Activated T-cell treated with anti-CD3 and anti-CD28 coated beads for 4 hours (primary cell): ENCODE data around the gene YPEL2.
"Not testable (repeated sequence)": the region's sequence is repeated elsewhere in the genome, so short reads cannot be mapped to it uniquely, and the experiment has no call there.

Experiments
- DNase-seq: peaks from one replicate; pipeline ENCODE4 v3.0.0-alpha.2; 2020

YPEL2 gene, protein sequence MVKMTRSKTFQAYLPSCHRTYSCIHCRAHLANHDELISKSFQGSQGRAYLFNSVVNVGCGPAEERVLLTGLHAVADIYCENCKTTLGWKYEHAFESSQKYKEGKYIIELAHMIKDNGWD

DNA sequence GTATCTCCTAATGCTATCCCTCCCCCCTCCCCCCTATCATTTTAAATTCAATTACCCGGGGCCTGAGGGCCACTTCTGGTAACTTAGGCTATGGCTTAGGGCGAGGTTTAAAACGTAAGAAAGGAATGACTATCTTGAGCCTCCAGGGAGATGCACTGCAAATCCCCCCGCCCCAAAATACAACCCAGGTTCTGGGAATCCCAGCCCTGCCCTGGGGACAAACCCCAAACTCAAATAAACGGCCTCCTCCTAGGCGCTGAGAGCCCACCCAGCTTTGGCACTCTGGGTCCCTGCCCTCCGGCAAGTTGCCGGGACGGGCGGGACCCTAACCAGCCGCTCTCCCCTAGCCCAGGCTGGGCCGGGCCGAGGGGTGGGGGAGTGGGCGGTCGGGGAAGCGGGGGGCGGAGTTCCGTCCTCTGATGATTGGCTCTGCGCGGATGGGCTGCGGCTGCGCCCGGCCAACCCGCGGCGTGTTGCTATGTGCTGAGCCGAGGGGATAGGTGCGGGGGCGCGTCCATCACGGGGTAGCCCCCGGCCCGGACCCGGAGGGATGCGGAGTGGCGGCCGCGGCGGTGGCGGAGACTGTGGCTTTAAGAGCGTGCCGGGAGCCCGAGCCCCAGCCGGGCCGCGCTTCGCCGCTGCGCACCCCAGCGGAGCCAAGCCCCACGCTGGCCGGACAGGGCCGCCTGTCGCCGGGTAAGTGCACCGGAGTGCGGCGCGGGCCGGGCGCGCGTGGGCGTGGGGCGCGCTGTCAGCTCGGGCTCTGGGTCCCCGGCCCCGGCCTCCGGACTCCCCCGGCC lies at the start of gene YPEL2:
TSS of gene YPEL2 (plus strand) at position 527 of the 800 bp plus-strand sequence. CDS start 21,755 bp downstream, outside the sequence.
- DNase-seq: peak; percentile 75

DNA sequence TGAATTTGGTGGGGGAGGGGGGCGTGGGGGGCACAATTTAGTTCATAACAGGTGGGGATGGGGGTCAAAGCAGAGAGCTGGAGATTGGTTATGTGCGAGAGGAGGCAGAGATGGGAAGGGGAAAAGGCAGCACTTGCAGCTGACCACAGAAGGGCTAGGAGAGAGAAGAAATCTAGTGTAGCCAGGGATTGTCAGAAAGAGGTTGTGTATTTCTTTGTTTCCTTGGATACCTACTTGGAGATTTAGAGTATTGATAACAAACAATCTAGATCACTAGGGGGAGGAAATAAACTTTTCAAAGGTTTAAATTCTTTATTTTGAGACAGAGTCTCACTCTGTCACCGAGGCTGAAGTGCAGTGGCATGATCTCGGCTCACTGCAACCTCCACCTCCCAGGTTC lies 47.1 kb upstream of the YPEL2 start:
- no peak for DNase-seq

DNA sequence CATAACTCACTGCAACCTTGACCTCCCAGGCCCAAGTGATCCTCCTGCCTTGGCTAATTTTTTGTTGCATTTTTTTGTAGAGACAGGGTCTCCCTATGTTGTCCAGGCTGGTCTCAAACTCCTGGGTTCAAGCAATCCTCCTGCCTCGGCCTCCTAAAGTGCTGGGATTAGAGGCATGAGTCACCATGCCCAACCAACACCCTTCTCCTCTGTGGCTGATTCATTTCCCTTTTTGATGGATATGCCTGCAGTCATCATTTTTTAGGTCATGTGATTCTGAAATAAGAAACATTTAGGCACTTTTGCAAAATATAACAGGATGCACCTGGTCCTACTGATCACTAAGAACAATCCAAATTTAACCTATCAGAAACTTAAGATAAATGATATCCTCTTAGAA lies 44.0 kb upstream of the YPEL2 start:
- DNase-seq: no peak

DNA sequence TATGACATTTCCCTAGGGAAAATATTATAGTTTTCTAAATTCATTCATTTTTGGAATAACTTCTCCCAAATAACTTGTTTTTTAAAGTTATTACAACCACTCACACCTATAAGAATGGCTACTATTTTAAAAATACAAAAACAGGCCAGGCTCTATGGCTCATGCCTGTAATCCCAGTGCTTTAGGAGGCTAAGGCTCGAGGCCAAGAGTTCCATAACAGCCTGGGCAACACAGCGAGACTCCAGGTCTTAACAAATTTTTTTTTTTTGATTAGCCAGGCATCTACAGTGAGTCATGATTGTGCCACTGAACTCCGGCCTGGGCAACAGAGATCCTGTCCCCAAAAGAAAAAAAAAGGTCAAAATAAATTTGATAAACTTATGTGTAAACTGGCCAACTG lies 43.6 kb upstream of the YPEL2 start:
- DNase-seq: no peak

DNA sequence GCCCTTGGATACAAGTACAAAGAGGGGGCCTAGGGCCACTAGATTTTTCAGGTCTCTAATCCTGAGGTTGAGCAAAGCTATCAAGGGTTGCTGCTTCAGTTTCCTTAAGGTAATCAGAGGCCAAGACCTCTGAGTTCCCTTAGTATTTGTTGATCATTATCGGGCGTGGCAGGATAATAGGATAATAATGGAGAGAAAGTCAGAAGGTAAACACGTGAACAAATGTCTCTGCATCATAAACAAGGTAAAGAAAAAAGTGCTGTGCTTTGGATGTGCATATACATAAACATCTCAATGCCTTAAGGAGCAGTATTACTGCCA lies 41.5 kb upstream of the YPEL2 start:
- DNase-seq: no peak

DNA sequence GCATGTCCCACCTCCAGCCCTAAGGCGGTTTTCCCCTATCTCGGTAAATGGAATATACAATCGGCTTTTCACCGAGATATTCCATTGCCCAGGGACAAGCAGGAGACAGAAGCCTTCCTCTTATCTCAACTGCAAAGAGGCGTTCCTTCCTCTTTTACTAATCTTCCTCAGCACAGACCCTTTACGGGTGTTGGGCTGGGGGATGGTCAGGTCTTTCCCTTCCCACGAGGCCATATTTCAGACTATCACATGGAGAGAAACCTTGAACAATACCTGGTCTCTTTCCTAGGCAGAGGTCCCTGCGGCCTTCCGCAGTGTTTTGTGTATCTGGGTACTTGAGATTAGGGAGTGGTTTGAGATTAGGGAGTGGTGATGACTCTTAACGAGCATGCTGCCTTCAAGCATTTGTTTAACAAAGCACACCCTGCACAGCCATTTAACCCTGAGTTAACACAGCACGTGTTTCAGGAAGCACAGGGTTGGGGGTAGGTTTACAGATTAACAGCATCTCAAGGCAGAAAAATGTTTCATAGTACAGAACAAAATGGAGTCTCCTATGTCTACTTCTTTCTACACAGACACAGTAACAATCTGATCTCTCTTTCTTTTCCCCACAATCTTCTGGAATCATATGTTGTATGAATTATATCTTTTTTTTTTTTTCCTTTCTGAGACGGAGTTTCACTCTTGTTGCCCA lies 41.0 kb upstream of the YPEL2 start:
- not testable (repeated sequence) for DNase-seq

DNA sequence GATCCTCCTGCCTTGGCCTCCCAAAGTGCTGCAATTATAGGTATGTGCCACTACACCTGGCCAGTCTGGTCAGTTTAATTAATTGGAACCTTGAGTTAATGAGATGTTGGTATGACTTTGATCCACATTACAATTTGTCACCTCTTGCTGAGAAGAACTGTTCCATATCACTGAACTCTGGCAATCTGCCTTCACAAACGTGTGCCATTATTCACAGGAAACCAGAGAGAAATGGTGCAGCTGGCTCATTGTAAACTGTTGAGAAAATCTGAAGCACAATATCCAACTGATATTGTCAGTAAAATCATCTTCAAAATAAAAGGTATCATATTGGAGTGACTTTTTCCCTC lies 39.3 kb upstream of the YPEL2 start:
- DNase-seq: no peak

DNA sequence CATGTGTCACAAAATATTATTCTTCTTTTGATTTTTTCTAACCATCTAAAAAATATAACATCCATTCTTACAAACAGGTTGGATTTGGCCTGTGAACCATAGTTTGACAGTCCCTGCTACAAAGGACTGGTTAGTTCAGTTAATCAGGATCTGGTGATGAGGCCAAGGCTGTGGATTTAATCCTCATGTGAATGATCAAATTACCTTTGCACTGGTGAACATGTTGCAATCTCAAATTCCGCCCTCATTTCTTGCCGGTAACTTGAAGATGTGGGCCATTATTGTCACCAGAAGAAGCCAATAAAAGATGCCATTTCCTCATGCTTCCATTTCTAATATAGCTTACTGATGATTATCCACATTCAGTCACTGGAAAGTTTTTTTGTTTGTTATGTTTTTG lies 35.3 kb upstream of the YPEL2 start:
- DNase-seq: no peak

DNA sequence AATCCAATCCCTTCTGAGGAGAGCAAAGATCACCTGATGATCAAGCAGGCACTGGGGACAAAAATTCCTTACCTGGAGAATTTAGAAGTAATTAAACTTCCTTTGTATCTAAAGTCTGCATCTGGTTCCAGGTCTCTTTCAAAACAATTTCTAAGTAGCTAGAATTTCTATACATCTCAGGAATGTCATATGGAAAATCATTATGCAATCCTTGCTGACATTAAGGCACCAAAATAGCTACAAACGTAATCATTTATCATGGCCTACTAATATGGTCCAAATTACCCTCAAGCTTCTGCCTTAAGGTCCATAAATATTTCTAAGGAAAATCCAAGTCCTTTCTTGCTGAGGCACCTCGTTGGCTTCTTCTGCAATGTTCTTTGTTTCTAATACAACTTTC lies 32.9 kb upstream of the YPEL2 start:
- DNase-seq: no peak

DNA sequence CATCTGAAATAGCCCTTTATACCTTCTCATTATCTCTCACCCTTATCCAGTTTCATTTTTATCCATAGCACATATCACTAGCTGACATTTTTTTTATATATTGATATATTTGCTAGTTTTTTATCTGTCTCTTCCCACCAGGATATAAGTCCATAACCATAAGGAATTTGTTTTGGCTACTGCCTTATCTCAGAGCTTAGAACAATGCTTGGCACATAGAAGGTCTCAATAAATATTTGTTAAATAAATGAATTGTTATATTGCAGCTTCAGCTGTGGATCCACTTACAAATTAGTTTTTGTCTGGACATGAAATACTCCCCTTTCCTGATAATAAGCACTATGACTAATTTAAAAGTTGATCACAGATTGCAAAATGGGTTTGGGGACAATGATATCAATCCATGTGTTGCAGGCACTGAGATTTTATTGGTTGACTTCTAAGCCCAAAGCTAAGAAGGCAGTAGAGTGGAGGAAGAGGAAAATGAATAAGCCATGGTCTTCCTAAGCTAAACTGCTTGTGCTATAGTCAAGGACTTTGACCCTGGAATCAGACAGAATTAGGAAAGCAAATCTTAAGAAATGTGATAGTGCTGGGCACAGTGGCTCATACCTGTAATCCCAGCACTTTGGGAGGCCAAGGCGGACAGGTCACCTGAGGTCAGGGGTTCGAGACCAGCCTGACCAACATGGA lies 31.9 kb upstream of the YPEL2 start:
- DNase-seq: no peak

DNA sequence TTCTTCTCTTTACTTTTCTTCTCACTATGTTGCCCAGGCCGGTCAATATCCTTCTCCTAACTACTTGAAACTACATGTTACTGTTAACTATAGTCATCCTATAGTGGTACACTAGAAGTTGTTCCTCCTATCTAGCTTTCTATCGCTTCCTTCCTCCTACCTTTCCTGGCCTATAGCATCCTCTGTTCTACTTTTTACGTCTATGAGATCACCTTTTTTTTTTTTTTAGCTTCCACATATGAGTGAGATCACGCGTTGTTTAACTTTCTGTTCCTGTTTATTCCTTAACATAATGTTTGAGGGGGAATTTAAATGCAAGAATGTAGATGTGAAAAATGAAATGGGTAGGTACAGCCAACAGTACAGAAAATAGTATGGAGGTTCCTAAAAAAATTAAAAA lies 30.5 kb upstream of the YPEL2 start:
- DNase-seq: no peak

DNA sequence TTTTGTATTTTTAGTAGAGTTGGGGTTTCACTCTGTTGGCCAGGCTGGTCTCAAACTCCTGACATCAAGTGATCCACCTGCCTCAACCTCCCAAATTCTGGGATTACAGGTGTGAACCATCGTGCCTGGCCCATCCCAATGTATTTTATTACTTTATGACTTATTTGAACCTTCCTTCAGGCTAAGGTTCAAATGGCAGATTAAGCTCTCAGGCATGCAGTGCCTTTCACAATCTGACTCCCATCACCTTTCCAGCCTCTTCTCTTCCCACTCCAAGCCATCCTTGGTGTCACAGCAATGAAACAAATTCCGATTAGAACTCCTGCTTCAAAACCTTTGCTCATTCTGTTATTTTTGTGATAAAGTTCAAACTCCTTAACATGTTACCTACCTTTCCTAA lies 26.6 kb upstream of the YPEL2 start:
- no peak for DNase-seq

DNA sequence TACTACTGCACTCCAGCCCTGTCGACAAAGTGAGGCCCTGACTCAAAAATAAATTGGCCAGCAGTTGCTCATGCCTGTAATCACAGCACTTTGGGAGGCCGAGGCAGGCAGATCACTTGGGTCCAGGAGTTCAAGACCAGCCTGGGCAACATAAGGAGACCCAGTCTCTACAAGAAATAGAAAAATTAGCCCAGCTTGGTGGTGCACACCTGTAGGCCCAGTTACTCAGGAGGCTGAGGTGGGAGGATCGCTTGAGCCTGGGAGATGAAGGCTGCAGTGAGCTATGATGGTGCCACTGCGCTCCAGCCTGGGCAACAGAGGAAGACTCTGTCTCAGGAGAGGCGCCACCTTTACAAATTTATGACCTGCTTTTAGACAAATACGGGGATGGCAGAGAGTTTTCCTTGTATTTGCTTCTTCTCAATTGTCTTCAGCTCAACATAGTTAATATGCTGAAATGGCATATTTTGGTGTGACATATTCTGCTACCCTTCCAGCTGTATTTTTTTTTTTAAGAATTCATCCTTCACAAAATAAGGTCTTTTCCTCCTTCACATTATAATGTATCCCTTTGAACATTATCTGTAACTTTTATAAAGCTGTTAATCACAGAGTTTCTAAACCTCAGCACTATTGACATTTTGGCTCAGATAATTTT lies 21.1 kb upstream of the YPEL2 start:
- DNase-seq: no peak

DNA sequence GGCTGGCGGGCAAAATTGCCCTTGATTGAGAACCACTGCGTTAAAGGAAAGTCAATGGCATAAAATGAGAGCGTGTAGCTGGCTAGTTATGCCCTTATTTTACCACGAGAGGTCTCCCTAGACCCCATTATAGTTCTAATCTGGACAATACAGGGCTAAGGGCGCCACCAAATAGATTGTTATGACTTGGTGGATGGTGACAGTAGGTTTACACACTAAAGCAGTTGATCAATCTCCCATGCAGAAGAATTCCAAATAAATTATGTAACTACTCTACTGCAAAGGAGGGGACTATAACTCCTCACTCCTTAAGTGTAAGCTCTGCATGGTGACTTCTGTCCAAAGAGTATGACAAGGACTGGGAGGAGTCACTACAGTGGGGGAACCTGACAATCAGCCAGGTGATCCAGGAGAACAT lies 20.4 kb upstream of the YPEL2 start:
- peak; percentile 38 for DNase-seq

DNA sequence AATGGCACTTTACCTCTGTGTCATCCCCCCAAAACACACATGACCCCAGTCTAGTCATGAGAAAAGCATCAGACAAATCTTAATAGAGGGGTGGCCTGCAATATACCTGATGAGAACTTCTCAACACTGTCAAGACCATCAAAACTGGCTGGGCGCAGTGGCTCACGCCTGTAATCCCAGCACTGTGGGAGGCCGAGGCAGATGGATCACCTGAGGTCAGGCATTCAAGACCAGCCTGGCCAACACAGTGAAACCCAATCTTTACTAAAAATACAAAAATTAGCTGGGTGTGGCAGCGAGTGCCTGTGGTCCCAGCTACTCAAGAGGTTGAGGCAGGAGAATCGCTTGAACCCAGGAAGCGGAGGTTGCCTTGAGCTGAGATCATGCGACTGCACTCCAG lies 19.9 kb upstream of the YPEL2 start:
- not testable (repeated sequence) for DNase-seq

DNA sequence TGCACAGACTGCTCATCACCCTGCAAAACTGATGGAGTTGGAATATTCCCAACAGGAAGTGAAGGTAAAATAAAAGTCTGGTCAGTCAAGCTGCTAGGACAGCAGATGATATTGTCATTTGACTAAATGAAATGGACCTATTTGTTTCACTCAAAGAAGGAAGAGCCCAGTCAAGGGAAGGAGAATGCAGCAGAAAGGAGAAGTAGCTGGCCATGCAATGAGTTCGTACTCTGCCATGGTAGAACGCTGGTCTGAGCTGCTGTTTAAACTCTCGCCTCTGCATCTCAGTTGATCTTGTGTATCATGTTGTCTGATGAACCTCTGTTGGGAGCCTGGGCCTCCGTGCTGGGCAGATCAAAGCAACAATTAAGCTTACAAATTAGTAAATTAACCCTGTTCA lies 15.6 kb upstream of the YPEL2 start:
- DNase-seq: no peak

DNA sequence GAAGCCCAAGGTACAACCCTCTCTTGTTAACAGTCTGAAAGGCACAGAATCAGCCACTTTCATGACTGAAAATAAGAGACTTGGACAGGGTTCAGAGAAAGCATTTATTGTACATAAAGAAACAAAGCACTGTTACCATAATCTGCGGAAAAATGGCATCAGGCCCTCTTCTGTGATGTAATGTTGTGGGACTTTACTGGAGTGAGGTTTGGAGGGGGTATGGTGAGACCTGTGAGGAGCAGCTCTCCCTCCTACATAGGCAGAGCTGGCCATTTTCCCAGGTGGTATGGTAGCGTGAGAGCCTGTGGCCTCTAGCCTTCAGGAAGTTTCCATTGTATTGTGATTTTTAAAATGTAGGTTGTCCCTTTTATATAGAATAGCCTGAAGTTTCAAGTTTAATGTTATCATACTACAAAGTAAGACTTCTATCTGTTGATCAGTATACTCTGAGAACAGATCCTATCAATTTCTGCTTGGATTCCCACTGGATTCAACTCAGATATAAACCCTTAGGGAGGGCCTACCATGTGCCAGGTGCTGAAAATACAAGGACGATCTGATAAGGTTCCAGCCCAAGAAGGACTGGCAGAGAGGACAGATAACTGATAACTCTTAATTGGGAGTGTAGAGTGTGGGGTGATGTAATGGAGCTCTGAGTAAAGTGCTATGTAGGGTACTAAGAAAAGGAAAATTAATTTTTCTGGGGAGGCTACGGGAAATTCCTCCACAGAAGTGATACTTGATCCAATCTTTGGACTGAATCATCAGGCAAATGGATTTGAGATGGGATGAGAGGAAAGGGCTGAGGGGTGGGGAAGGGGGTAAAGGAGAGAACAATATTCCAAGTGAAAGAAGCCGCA lies 4.1 kb upstream of the YPEL2 start:
- DNase-seq: no peak

DNA sequence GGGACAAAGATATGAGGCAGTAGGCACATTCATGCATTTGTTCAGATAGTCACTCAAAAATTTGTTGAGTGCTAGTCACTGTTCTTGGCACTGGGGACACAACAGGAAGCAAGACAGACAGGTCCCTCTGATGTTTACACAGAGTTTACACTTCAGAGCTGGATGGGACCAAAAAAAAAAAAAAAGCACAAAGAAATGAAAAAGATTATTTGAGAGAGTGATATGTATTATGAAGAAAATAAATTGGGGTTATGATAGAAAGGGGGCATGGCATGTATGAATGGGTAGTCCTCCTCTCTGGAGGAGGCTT lies 3.5 kb upstream of the YPEL2 start:
- DNase-seq: no peak

DNA sequence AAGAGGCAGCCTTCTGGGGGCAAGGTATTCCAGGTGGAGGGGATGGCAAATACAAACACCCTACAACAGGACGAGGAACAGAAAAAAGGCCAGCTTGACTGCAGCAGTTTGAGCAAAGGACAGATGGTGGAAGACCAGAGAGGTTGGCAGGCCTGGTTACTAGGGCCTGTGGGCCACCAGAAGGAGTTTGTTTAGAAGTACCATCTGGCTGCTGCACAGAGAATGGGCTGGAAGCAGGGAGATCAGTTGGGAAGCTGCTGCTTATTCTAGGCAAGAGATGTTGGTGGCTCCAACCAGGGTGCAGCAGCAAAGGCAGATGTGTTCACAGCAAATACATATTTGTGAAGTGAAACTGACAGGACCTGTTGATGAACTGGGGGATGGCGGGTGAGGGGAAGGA lies 2.9 kb upstream of the YPEL2 start:
- DNase-seq: no peak

DNA sequence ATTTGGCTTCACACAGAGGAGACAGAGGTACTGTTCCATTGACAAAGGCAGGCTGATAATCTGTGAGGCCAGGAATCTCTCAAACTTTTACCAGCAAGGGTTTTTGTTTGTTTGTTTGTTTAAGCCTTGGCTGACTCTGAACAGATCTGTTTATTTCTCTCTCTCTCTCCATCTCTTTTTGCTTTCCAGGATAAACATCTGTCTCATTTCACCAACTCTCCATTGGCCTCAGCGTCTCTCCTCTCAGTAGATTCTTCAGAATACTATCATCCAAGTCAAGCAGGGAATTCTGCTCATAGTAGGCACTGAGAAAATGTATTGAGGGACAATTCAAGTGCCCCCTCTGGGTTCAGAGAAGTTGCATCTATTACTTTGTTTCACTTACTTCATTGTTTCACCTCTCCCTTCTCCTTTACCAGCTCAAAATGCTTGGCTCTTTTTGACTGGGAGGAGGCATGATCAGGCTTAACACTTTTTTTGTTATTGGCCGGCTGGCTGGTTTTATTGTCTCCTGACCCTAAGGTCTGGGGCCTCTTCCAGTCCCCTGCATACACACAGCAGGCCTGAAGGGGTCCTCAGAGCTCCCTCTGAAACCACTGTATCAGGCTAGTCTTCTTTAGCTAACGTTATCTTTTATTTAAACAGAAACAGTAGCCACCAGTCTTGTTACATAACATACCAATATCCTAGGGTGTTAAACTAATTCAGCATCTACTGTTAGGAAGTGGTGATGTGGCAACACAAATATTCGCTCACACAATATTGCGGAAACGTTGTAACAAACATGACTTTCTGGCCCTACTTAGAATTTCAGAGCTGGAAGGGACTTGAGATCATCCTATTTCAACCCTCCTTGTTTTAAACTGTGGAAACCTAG lies 2.0 kb upstream of the YPEL2 start:
- peak; percentile 33 for DNase-seq
